ENCODE results near the gene ANXA8.
"Not testable (repeated sequence)": the region's sequence is repeated elsewhere in the genome, so short reads cannot be mapped to it uniquely, and the experiment has no call there.

ANXA8 gene, protein sequence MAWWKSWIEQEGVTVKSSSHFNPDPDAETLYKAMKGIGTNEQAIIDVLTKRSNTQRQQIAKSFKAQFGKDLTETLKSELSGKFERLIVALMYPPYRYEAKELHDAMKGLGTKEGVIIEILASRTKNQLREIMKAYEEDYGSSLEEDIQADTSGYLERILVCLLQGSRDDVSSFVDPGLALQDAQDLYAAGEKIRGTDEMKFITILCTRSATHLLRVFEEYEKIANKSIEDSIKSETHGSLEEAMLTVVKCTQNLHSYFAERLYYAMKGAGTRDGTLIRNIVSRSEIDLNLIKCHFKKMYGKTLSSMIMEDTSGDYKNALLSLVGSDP

DNA sequence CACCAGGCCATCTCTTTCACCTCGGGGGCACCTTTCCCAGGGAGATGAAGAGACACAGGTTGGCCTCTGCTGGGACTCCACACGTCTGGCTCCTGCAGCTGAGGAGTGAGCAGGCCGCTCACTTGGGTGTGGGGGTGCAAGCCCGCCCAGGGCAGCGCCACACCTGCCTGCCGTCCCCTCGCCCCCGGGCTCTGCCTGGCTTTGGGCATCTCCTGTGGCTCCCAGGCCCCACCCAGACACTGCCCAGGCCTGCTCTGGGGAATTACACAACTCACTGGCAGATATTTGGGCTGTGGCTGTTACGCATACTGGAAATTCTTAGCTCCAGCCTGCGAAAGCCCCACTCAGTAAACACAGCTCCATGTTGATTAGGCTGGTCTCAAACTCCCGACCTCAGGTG lies at the start of gene ANXA8:
ANXA8 (minus strand) TSS at position 193 of the 400 bp plus-strand sequence; CDS start at position 11, 182 bp downstream.
- in situ Hi-C loops (cut with MboI; ENCODE audit: low sequenced_read_pairs), result not testable (repeated sequence)

DNA sequence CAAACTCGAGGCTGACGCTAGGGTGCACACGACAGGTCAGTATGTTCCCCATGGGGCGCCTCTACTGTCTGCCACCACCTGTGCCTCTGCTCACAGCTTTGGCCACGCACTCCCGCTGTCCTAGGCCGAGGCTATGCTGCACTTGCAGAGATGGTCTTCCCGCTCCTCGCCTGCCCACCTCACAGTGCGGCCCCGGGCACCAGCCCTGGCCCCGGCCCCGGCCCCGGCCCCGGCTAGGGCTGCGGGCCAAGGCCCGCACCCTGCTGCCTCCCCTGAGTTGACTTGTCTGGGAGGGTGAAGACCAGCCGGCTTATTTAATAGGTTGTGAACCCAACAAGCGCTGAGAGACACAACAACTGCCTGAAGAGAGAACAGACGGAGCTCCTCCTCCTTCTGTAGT lies 39.6 kb upstream of the ANXA8 start, which contains the start of gene AGAP9:
AGAP9 (minus strand) TSS at position 164 of the 400 bp plus-strand sequence; CDS start at position 52, 112 bp downstream.
- in situ Hi-C loops (cut with MboI; ENCODE audit: low sequenced_read_pairs), result not testable (repeated sequence)

- in situ Hi-C loops (cut with MboI; ENCODE audit: low sequenced_read_pairs), result not testable (repeated sequence)
Observed at GRCh38 chr10:47502313-47502712, 18.4 kb upstream of the ANXA8 start.

GRCh38 chr10:47494226-47494625 lies 10.3 kb upstream of the ANXA8 start:
- in situ Hi-C loops (cut with MboI; ENCODE audit: low sequenced_read_pairs), result not testable (repeated sequence)

DNA sequence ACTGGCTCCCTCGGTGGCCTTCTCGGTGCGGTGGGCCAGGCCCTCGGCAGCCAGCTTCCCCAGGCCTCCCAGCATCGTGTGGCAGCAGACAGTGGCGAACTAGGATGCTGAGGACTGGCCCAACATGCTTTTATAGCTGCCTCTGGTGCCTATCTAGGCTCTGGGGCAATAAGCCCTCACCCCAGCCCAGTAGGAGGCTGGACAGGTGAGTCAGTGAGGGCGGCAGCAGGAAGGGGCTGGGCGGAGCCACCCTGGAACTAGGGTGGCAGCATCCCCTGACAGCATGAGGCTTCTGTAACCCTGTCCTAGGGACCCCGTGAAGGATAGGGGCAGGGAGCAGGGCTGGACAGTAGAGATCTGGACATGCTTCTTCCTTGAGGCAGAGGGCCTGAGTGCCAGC lies 7.7 kb upstream of the ANXA8 start, which contains the start of gene FAM25G:
FAM25G (minus strand) TSS at position 101 of the 400 bp plus-strand sequence; CDS start at position 75, 26 bp downstream.
- in situ Hi-C loops (cut with MboI; ENCODE audit: low sequenced_read_pairs), result not testable (repeated sequence)

DNA sequence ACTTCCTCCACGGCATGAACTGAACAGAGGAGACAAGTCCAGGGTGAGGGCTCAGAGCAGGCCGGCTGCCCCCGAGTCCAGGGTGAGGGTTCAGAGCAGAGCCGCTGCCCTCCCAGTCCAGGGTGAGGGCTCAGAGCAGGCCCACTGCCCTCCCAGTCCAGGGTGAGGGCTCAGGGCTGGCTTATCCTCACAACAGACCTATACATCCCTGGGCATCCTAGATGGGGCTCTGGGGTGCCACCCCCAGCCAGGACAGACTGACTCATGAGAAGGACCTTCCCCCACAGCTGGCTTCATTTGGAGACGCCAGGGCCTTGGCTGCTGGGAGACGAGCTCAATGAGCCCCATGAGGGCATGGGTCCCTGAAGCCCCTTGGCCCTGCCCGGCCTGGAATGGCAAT lies 5.7 kb upstream of the ANXA8 start:
- in situ Hi-C loops (cut with MboI; ENCODE audit: low sequenced_read_pairs), result not testable (repeated sequence)

DNA sequence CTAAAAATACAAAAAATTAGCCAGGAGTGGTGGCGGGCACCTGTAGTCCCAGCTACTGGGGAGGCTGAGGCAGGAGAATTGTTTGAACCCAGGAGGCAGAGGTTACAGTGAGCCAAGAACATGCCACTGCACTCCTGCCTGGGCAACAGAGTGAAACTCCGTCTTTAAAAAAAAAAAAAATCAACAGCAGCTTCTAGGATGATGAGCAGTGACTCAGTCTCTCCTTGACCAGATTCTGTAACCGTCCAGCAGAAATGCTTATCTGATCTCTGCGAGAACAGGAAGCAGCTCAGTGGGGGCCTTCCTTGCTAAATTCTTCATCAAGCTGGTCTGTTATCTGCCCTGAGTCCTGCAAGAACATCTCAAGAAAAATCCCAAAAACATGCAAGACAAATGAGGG lies 2.0 kb upstream of the ANXA8 start:
- in situ Hi-C loops (cut with MboI; ENCODE audit: low sequenced_read_pairs), result not testable (repeated sequence)

DNA sequence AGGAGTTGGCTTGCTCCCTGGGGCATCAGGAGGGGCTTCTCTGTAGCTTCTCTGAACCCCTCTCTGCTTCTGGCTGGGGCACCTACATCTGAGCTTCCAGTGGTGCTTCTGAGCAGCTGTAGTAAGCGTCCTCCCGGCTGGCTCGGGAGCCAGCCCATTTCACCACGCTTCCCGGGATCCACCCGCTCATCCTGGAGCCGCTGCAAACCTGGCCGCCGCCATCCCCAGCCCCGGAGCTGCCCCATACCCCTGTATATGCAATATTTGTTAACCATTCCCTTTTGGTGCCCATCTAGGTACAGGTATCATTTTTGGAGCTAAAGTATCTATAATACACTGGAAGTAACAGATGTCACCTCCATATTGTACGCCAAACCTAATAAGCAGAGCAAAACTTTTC lies 871 bp upstream of the ANXA8 start:
- in situ Hi-C loops (cut with MboI; ENCODE audit: low sequenced_read_pairs), result not testable (repeated sequence)

GRCh38 chr10:47482367-47482766 lies 1.5 kb downstream of the ANXA8 start:
- in situ Hi-C loops (cut with MboI; ENCODE audit: low sequenced_read_pairs), result not testable (repeated sequence)

DNA sequence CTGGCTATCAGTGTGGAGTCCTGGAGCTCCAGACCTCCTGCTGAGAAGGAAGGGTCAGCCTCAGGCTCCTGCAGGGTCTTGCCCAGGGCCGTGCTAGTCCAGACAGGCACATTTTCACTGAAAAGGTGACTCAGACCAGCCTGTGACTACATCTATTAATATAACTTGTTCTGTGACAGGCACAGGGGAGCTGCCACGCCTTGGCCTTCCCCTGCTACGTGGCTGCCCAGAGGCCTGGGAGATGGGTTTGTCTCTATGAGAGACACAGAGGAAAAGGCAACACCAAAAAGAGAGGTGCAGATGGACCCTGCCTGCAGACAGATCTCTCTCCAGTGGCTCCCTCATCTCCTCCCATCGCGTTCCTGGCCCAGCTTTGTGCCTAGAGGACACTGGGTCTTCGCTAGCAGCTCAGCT lies 2.1 kb downstream of the ANXA8 start:
- in situ Hi-C loops (cut with MboI; ENCODE audit: low sequenced_read_pairs), result not testable (repeated sequence)

- in situ Hi-C loops (cut with MboI; ENCODE audit: low sequenced_read_pairs), result not testable (repeated sequence)
Observed at GRCh38 chr10:47481182-47481766, 2.6 kb downstream of the ANXA8 start.

- in situ Hi-C loops (cut with MboI; ENCODE audit: low sequenced_read_pairs), result not testable (repeated sequence)
Observed at GRCh38 chr10:47480133-47480532, 3.8 kb downstream of the ANXA8 start.

DNA sequence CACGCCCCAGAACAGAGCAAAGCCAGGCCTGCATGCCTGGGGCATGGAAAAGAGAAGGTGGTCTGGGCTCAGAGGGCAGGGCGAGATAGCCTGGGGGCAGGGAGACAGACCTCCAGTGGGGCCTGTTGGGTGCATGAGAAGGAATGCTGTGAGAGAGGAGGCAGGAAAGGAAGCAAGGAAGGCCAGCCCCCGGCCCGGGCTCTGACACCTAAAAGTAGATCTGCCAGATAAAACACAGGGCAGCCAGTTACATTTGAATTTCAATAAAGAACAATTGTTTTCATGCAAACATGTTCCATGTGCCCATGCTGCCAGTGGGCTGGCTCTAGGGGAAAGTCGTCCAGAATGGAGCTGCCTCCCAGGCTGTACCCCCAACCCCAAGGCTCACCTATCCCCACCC lies 5.8 kb downstream of the ANXA8 start:
- in situ Hi-C loops (cut with MboI; ENCODE audit: low sequenced_read_pairs), result not testable (repeated sequence)

GRCh38 chr10:47477078-47477477 lies 6.8 kb downstream of the ANXA8 start:
- in situ Hi-C loops (cut with MboI; ENCODE audit: low sequenced_read_pairs), result not testable (repeated sequence)

DNA sequence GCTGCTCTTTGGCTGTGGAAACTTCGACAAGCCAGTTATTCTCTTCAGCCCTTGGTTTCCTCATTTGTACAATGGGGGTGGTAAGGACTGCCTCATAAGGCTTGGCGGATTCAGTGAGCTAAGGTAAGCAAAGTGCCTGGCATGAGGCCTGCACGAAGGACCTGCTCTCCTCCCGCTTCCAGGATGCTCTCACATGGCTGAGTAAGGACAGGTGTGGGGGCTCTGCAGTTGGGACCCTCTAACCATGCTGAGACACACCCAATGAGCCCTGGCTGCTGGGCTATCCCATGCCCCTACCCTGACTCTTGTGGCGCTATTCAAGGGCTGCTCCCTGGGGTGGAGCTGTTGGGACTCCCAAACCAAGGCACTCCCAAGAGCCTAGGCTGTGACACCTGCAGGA lies 8.8 kb downstream of the ANXA8 start:
- in situ Hi-C loops (cut with MboI; ENCODE audit: low sequenced_read_pairs), result not testable (repeated sequence)

DNA sequence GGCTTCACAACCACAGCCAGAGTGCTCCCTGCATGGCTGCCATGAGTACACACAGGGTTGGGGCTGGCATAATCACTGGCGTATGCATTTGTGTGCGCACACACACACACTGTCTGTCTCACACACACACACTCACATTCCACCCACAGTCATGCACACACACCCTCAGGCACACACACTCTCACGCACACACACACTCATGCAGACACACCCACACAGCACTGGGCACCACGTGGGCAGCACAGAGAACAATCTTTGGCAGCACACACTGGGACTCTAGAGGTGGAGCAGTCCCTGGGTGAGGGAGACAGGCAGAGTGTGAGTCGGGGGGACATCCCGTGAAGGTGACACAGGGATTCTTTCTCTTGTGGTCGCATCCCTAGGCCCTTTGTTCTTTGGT lies 10.4 kb downstream of the ANXA8 start:
- in situ Hi-C loops (cut with MboI; ENCODE audit: low sequenced_read_pairs), result not testable (repeated sequence)

GRCh38 chr10:47472647-47473046 lies 11.3 kb downstream of the ANXA8 start:
- in situ Hi-C loops (cut with MboI; ENCODE audit: low sequenced_read_pairs), result not testable (repeated sequence)

DNA sequence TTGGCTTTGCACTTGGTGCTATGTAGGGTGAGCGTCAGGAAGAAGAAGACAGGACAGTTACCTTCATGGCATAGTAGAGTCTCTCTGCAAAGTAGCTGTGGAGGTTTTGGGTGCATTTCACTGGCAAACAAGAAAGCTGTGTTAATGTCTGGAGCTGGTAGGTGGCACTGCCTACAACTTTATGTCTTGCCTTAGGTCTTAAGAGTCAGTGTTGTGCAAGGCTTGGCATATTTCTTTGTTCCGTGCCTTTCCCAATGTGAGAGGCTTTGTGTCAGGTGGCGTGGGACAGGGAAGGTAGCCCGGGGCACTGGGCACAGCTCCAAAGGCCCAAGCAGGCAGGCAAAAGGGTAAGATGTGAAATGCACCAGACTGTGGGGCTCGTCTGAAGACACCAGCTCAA lies 11.8 kb downstream of the ANXA8 start:
- in situ Hi-C loops (cut with MboI; ENCODE audit: low sequenced_read_pairs), result not testable (repeated sequence)

DNA sequence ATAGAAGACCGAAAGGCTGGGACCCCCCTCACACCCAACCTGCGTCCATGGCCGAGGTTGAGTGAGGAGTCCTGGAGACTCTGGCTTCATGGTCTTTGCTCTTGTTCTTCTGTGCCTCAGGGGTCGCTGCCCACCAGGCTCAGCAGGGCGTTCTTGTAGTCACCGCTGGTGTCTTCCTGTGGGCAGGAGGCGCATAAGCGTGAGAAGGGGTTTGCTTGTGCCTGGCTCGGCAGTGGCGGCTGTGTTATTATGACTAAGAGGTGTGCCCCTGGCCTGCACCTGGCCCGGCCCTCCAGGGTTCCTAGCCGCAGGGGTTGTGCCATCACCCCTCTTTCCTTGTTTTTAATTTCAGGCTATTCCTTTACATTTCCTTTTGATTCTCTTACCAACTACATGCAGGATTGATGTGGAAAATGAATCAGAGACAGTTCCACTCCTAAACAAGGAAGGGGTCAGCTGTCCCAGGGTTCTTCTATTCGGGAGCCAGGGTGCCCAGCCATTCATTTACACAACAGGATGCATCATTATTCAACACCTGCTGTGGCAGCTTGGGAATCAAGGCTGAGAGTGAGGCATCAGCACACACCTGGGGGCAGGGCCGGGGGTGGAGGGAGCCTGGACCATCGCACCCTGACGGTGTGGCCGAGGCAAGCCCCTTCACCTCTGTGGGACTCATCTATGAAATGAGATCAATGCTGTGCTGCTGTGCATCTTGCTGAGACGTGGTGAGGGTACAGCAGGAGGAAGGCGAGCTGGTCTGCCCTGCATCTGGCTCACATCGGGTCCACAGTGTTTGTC lies 15.0 kb downstream of the ANXA8 start:
- in situ Hi-C loops (cut with MboI; ENCODE audit: low sequenced_read_pairs), result not testable (repeated sequence)

DNA sequence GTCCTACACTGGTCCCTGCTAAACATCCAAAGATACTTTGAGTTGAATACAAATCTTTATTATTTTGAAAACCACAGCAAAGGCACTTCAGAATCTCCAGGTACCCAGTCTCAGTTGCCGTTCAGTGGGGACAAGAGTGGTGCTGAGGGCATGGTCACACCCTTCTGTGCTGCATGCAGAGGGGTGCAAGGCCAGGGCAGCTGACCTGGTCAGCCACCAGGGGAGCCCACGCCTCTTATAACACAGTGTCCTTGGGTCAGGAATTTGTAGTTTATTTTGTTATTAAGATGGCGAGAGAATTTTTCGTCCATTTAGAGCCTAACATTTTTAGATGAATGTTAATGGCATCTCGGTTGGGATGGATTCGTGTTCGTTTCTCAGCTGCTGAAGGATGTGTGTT lies 16.0 kb downstream of the ANXA8 start:
- in situ Hi-C loops (cut with MboI; ENCODE audit: low sequenced_read_pairs), result not testable (repeated sequence)

- in situ Hi-C loops (cut with MboI; ENCODE audit: low sequenced_read_pairs), result not testable (repeated sequence)
Observed at GRCh38 chr10:47467458-47467857, 16.5 kb downstream of the ANXA8 start.

Measured in HL-60/S4 (cell line).